A673 (cell line): Measurements from ENCODE around the gene MYL6B. TPM values are rescaled to one million over a fixed set of nuclear protein-coding genes. Genes with fewer than 3 reads are reported as not detected.

Source experiments
- BruUV-seq: library from RNA; stranded (reverse); fragments of 400-500 nt; replicated peaks from 2 replicates; lab custom pipeline; 2021; lab: Mats Ljungman, UMichigan
- CTCF ChIA-PET: fragments of 300-600 bp; sonication (Branson Sonifier 250); formaldehyde crosslinking; loops from one replicate; lab custom pipeline; 2022; ENCODE audit warnings: antibody characterized with exemption; lab: Charles Lee
- POLR2A ChIA-PET: fragments of 300-600 bp; sonication (Branson Sonifier 250); formaldehyde crosslinking; loops from one replicate; lab custom pipeline; 2022; ENCODE audit warnings: antibody characterized with exemption; ENCODE audit not compliant: low non-redundant PET; lab: Charles Lee
- DNase-seq: peaks from one replicate; pipeline ENCODE4 v3.0.0-alpha.2; 2015; ENCODE audit warnings: low spot score
- H3K27ac ChIP-seq: fragments of 200-600 bp; sonication (generic); 2 replicates; pipeline ENCODE4 v1.5.1; 2016; ENCODE audit warnings: mixed run types, low read depth, mild to moderate bottlenecking, mixed read lengths, antibody characterized with exemption, low read length; ENCODE audit not compliant: poor library complexity, severe bottlenecking
- H3K27me3 ChIP-seq: fragments of 200-600 bp; sonication (generic); replicated peaks from 2 replicates; pipeline ENCODE4 v1.6.1; 2017; ENCODE audit warnings: mixed run types, low read depth, mild to moderate bottlenecking, mixed read lengths, antibody characterized with exemption, low read length; ENCODE audit not compliant: insufficient read depth, poor library complexity
- H3K36me3 ChIP-seq: fragments of 200-600 bp; sonication (generic); 2 replicates; pipeline ENCODE4 v1.6.1; 2016; ENCODE audit warnings: mixed run types, mild to moderate bottlenecking, mixed read lengths, antibody characterized with exemption, low read length; ENCODE audit not compliant: insufficient read depth, poor library complexity, severe bottlenecking
- H3K4me1 ChIP-seq: fragments of 200-600 bp; sonication (generic); 2 replicates; pipeline ENCODE4 v1.6.1; 2017; ENCODE audit warnings: mixed run types, mild to moderate bottlenecking, mixed read lengths, antibody characterized with exemption, low read length; ENCODE audit not compliant: insufficient read depth, poor library complexity, severe bottlenecking
- H3K4me3 ChIP-seq: fragments of 200-600 bp; sonication (generic); 2 replicates; pipeline ENCODE4 v1.5.1; 2016; ENCODE audit warnings: low read depth, mixed run types, mild to moderate bottlenecking, mixed read lengths, low read length; ENCODE audit not compliant: poor library complexity, severe bottlenecking
- H3K9me3 ChIP-seq: fragments of 200-600 bp; sonication (generic); 2 replicates; pipeline ENCODE4 v1.6.1; 2016; ENCODE audit warnings: mixed run types, low read depth, mild to moderate bottlenecking, mixed read lengths, antibody characterized with exemption, low read length; ENCODE audit not compliant: poor library complexity, severe bottlenecking
- EZH2 ChIP-seq: fragments of 200-600 bp; sonication (generic); IDR thresholded peaks from 2 replicates; pipeline ENCODE4 v1.6.1; 2017; ENCODE audit warnings: borderline replicate concordance, low read depth, mild to moderate bottlenecking, mixed read lengths, antibody characterized with exemption, low read length; ENCODE audit not compliant: poor library complexity, severe bottlenecking
- intact Hi-C: fragments of 100-400 bp; cut with micrococcal nuclease; formaldehyde crosslinking; loops from one replicate; pipeline ENCODE4 v1.10.0; 2022; ENCODE audit not compliant: unreplicated experiment
- total RNA-seq: library from RNA; stranded (reverse); gene quantifications from 2 replicates; pipeline ENCODE4 v1.2.3, GENCODE V29; 2021
- TF ChIP-seq, protein P1 (sequence below): fragments of 300-800, 200-600 bp; sonication (generic); conservative IDR thresholded peaks from 2 replicates; pipeline ENCODE4 v1.5.1; 2017; ENCODE audit warnings: low read depth, mild to moderate bottlenecking, antibody characterized with exemption, low read length, moderate library complexity, mixed read lengths

The MYL6B gene
- total RNA-seq, 1 experiment from 2014 or later = 180 TPM

DNA sequence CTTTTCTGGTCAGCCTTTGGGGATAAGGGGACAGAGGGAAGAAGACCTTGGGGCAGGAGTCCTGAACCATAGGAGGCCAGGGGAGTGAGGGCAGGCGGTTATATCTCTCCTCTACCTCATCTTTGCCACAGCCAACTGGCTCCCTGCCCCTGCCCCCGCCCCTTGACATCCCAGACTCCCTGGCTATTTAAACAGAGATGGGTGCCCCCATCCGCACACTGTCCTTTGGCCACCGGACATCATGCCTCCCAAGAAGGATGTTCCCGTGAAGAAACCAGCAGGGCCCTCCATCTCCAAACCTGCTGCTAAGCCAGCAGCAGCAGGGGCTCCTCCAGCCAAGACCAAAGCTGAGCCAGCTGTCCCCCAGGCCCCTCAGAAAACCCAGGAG, 1.3 kb downstream of the MYL6B start:
- H3K27ac ChIP-seq = peak overlapping the region; percentile 79
- TF ChIP-seq, protein P1, sequence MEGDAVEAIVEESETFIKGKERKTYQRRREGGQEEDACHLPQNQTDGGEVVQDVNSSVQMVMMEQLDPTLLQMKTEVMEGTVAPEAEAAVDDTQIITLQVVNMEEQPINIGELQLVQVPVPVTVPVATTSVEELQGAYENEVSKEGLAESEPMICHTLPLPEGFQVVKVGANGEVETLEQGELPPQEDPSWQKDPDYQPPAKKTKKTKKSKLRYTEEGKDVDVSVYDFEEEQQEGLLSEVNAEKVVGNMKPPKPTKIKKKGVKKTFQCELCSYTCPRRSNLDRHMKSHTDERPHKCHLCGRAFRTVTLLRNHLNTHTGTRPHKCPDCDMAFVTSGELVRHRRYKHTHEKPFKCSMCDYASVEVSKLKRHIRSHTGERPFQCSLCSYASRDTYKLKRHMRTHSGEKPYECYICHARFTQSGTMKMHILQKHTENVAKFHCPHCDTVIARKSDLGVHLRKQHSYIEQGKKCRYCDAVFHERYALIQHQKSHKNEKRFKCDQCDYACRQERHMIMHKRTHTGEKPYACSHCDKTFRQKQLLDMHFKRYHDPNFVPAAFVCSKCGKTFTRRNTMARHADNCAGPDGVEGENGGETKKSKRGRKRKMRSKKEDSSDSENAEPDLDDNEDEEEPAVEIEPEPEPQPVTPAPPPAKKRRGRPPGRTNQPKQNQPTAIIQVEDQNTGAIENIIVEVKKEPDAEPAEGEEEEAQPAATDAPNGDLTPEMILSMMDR = no peak
- TF ChIP-seq EZH2 = no peak
- ChIA-PET CTCF (no interaction called here), POLR2A (no interaction called here)
- H3K4me1 ChIP-seq = peaks cover 20% of the 10 kb centered on the region
- DNase-seq = no peak
- H3K4me3 ChIP-seq = peak overlapping the region; percentile 56
- H3K27me3 ChIP-seq = no peaks in the 10 kb centered on the region
- intact Hi-C loops = no loop called here
- H3K9me3 ChIP-seq = no peaks in the 10 kb centered on the region
- no peaks in the 10 kb centered on the region for H3K36me3 ChIP-seq
- BruUV-seq = no TSS peak

DNA sequence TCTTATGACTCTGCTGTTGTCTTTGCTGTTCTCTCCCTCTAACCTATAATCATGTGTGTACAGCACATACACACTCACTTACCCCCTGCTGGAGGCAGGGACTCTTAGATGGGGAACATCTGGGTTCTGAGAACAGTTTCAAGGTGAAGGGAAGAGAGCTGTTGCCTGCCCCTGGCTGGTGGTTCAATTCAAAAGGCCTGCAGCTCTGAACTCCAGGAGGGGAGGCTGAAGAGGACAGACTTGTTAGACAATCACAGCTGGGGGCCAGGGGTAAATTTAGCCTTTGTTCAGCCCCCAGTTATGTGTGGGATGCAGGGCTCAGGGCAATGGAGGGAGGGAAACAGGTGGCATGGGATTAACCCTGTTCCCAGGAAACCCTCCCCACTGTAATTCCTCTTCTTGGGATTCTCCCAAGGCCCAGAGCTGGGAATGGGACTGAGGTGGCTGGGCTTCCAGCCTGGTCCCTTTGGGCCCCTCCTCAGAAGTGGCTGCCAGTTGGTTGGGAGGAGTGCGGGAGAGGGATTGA, 1.9 kb downstream of the MYL6B start:
- no TSS peak for BruUV-seq
- H3K9me3 ChIP-seq = no peaks in the 10 kb centered on the region
- POLR2A ChIA-PET = no interaction called here

DNA sequence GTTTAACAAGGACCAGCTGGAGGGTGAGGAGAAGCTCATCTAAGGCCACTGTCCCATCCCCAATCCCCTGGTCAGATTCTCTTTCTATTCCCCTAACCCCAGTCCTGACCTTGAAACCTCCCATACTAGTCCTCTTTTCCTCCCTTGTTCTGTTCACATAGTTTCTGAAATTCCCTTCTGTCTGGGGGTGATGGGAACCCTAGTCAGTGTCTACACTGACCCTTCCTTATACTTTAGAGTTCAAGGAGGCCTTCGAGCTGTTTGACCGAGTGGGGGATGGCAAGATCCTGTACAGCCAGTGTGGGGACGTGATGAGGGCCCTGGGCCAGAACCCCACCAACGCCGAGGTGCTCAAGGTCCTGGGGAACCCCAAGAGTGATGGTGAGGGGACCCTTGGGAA, 2.4 kb downstream of the MYL6B start:
- H3K4me1 ChIP-seq = peaks cover 23% of the 10 kb centered on the region
- BruUV-seq = no TSS peak
- peaks cover 7% of the 10 kb centered on the region for H3K36me3 ChIP-seq
- H3K27me3 ChIP-seq = no peaks in the 10 kb centered on the region
- CTCF ChIA-PET = interaction anchor here (1.4 kb wide), 1 partner anchor 35 kb away, joined by 5 read pairs; the partner anchor contains the start of gene SMARCC2
- no peak overlapping the region for H3K27ac ChIP-seq
- H3K4me3 ChIP-seq = no peak overlapping the region
- H3K9me3 ChIP-seq = no peaks in the 10 kb centered on the region
- TF ChIP-seq, protein P1 = no peak
- no peak for TF ChIP-seq EZH2
- POLR2A ChIA-PET = interaction anchor here (0.7 kb wide), 1 partner anchor 180 kb away, joined by 4 read pairs; no protein-coding TSS in a partner anchor
- DNase-seq = no peak
- intact Hi-C loops = no loop called here

More for the DNA sequence above, 1.9 kb downstream of the MYL6B start:
- H3K27me3 ChIP-seq = no peaks in the 10 kb centered on the region
- CTCF ChIA-PET = interaction anchor here (1.4 kb wide), 1 partner anchor 35 kb away, joined by 5 read pairs; the partner anchor contains the start of gene SMARCC2
- H3K27ac ChIP-seq = no peak overlapping the region
- peaks cover 2% of the 10 kb centered on the region for H3K36me3 ChIP-seq
- DNase-seq = no peak
- H3K4me3 ChIP-seq = no peak overlapping the region
- H3K4me1 ChIP-seq = peaks cover 20% of the 10 kb centered on the region
- TF ChIP-seq EZH2 = no peak
- TF ChIP-seq, protein P1 = no peak
- intact Hi-C loops = no loop called here
